Measurements from ENCODE around the gene EN1. TPM values are rescaled to one million over a fixed set of nuclear protein-coding genes. Genes with fewer than 3 reads are reported as not detected.

Gene EN1
- total RNA-seq, 3 donors from 2014 or later, result not detected

GRCh38 chr2:118812552-118812951 lies 34.9 kb downstream of the EN1 start:
- H3K9me3 ChIP-seq, result no peaks in the 10 kb centered on the region
- no peak for ATAC-seq
- H3K4me3 ChIP-seq, result no peak overlapping the region
- H3K4me1 ChIP-seq (ENCODE audit: low read depth), result peaks cover 3% of the 10 kb centered on the region
- no peak for TF ChIP-seq CTCF (IDR thresholded peaks at IDR 0.05)
- intact Hi-C loops (cut with DNase I, micrococcal nuclease), result no loop called here
- DNase-seq, result no peak
- no peaks in the 10 kb centered on the region for H3K36me3 ChIP-seq (ENCODE audit: low read depth)

- H3K4me3 ChIP-seq, result no peak overlapping the region
- H3K4me1 ChIP-seq (ENCODE audit: low read depth), result peaks cover 3% of the 10 kb centered on the region
- intact Hi-C loops (cut with DNase I, micrococcal nuclease), result no loop called here
- TF ChIP-seq CTCF (IDR thresholded peaks at IDR 0.05), result no peak
- ATAC-seq (no peak), DNase-seq (no peak)
- H3K36me3 ChIP-seq (ENCODE audit: low read depth), result no peaks in the 10 kb centered on the region
- no peaks in the 10 kb centered on the region for H3K9me3 ChIP-seq
Measured at GRCh38 chr2:118811514-118812115, 35.8 kb downstream of the EN1 start.

GRCh38 chr2:118810766-118811165 lies 36.7 kb downstream of the EN1 start:
- intact Hi-C loops (cut with DNase I, micrococcal nuclease), result no loop called here

GRCh38 chr2:118808429-118808809 lies 39.0 kb downstream of the EN1 start:
- TF ChIP-seq CTCF (IDR thresholded peaks at IDR 0.05), result no peak
- ATAC-seq (no peak), DNase-seq (no peak)
- no peaks in the 10 kb centered on the region for H3K9me3 ChIP-seq
- H3K36me3 ChIP-seq (ENCODE audit: low read depth), result no peaks in the 10 kb centered on the region
- intact Hi-C loops (cut with DNase I, micrococcal nuclease), result no loop called here
- H3K4me1 ChIP-seq (ENCODE audit: low read depth), result peaks cover 3% of the 10 kb centered on the region
- H3K4me3 ChIP-seq, result no peak overlapping the region

More at GRCh38 chr2:118810766-118811165, 36.7 kb downstream of the EN1 start:
- DNase-seq (no peak), ATAC-seq (no peak)
- Histone ChIP-seq H3K36me3 (ENCODE audit: low read depth) (no peaks in the 10 kb centered on the region), H3K4me1 (ENCODE audit: low read depth) (peaks cover 3% of the 10 kb centered on the region), H3K4me3 (no peak overlapping the region), H3K9me3 (no peaks in the 10 kb centered on the region)
- no peak for TF ChIP-seq CTCF (IDR thresholded peaks at IDR 0.05)

GRCh38 chr2:118807668-118808428 lies 39.6 kb downstream of the EN1 start:
- DNase-seq (no peak), ATAC-seq (no peak)
- peaks cover 3% of the 10 kb centered on the region for H3K4me1 ChIP-seq (ENCODE audit: low read depth)
- TF ChIP-seq CTCF (IDR thresholded peaks at IDR 0.05), result no peak
- H3K4me3 ChIP-seq, result no peak overlapping the region
- intact Hi-C loops (cut with DNase I, micrococcal nuclease), result no loop called here
- no peaks in the 10 kb centered on the region for H3K9me3 ChIP-seq
- H3K36me3 ChIP-seq (ENCODE audit: low read depth), result no peaks in the 10 kb centered on the region

All from mucosa of descending colon (tissue), 3 donors.